A549 (cell line): Measurements from ENCODE around the gene CTNND2. TPM values are rescaled to one million over a fixed set of nuclear protein-coding genes. Genes with fewer than 3 reads are reported as not detected.

ENCODE experiments used
- ATAC-seq, 2 experiments: fragments of 200-7000 bp in 1 of 2; fragments of >200 bp in 1 of 2; cut with Nextera tagmentation in 1 of 2; cut with Tn5 transposase in 1 of 2; 3 replicates each; pipeline versions ENCODE4 v1.8.0 to v1.9.1; 2018 to 2020; ENCODE audit warnings: mild to moderate bottlenecking in 1 of 2, moderate library complexity in 1 of 2
- CTCF ChIA-PET: fragments of 300-600 bp; sonication (Branson Sonifier 250); formaldehyde crosslinking; extraction: SDS; loops from one replicate; lab custom pipeline; 2021; ENCODE audit warnings: antibody characterized with exemption, inconsistent platforms; lab: Yijun Ruan, JAX
- POLR2A ChIA-PET: fragments of 350-600 bp; formaldehyde crosslinking; extraction: SDS; loops from one replicate; lab custom pipeline; 2021; ENCODE audit warnings: antibody characterized with exemption, inconsistent platforms; lab: Yijun Ruan, JAX
- DNase-seq, 2 experiments: peaks; one replicate each; pipeline versions ENCODE4 v3.0.0 to v3.0.0-alpha.2; 2011 to 2016; ENCODE audit warnings: low read depth in 1 of 2, low spot score in 1 of 2
- FAIRE-seq: peaks from 2 replicates; lab custom pipeline; 2011; peaks lifted over from hg19 to GRCh38; lab: Jason Lieb, UNC
- H3K27ac ChIP-seq, 2 experiments: fragments of >200 bp; sonication (Bioruptor Twin); formaldehyde crosslinking; 3 replicates each; pipeline ENCODE4 v1.5.1; 2016 to 2017
- H3K4me1 ChIP-seq: fragments of >200 bp; sonication (Bioruptor Twin); formaldehyde crosslinking; 3 replicates; pipeline ENCODE4 v1.6.1; 2016
- H3K4me2 ChIP-seq: fragments of >200 bp; sonication (Bioruptor Twin); formaldehyde crosslinking; 3 replicates; pipeline ENCODE4 v1.6.1; 2016
- H3K4me3 ChIP-seq: fragments of >200 bp; sonication (Bioruptor Twin); formaldehyde crosslinking; 3 replicates; pipeline ENCODE4 v1.5.1; 2016
- H3K9me3 ChIP-seq: fragments of >200 bp; sonication (Bioruptor Twin); formaldehyde crosslinking; 3 replicates; pipeline ENCODE4 v1.6.1; 2016
- BHLHE40 ChIP-seq: IDR thresholded peaks from 2 replicates; pipeline ENCODE4 v1.6.1; 2012; ENCODE audit warnings: low read depth, low read length, inconsistent platforms
- CEBPB ChIP-seq, 2 experiments: fragments of >200 bp in 1 of 2; sonication (Bioruptor Twin) in 1 of 2; formaldehyde crosslinking in 1 of 2; IDR thresholded peaks; 2 replicates each; pipeline ENCODE4 v1.6.1; 2012 to 2016
- EHF ChIP-seq: fragments of 250-450 bp; sonication (Bioruptor Pico); IDR thresholded peaks from 2 replicates; pipeline ENCODE4 v1.5.0; 2020; ENCODE audit warnings: mild to moderate bottlenecking
- EP300 ChIP-seq, 2 experiments: fragments of >200 bp; sonication (Bioruptor Twin); formaldehyde crosslinking; IDR thresholded peaks; 2 replicates in 1 of 2; 3 replicates in 1 of 2; pipeline ENCODE4 v1.6.1; 2016 to 2017
- FOSL2 ChIP-seq, 2 experiments: fragments of 450-650 bp in 1 of 2; fragments of >200 bp in 1 of 2; sonication (Bioruptor Twin) in 1 of 2; formaldehyde crosslinking; IDR thresholded peaks; 2 replicates each; pipeline versions ENCODE4 v1.5.0 to v1.6.1; 2016 to 2020; ENCODE audit warnings: mild to moderate bottlenecking in 1 of 2, moderate library complexity in 1 of 2
- FOXS1 ChIP-seq: fragments of 250-450 bp; sonication (Bioruptor Pico); IDR thresholded peaks from 2 replicates; pipeline ENCODE4 v1.5.0; 2020; ENCODE audit warnings: mild to moderate bottlenecking, moderate library complexity
- HDAC2 ChIP-seq: fragments of 200-600 bp; sonication (generic); IDR thresholded peaks from 2 replicates; pipeline ENCODE4 v1.6.1; 2016
- HOXB13 ChIP-seq: fragments of 250-450 bp; sonication (Bioruptor Pico); IDR thresholded peaks from 2 replicates; pipeline ENCODE4 v1.5.0; 2020; ENCODE audit warnings: low read depth, mild to moderate bottlenecking, moderate library complexity
- HOXB5 ChIP-seq: fragments of 250-450 bp; sonication (Bioruptor Pico); IDR thresholded peaks from 2 replicates; pipeline ENCODE4 v1.5.0; 2020; ENCODE audit warnings: mild to moderate bottlenecking, moderate library complexity
- JUNB ChIP-seq: fragments of >200 bp; sonication (Bioruptor Twin); formaldehyde crosslinking; IDR thresholded peaks from 2 replicates; pipeline ENCODE4 v1.6.1; 2016
- KDM1A ChIP-seq: fragments of 200-600 bp; sonication (generic); IDR thresholded peaks from 2 replicates; pipeline ENCODE4 v1.6.1; 2016; ENCODE audit warnings: low read depth, mild to moderate bottlenecking
- MAFK ChIP-seq: fragments of 450-650 bp; IDR thresholded peaks from 2 replicates; pipeline ENCODE4 v1.6.1; 2014; ENCODE audit not compliant: partially characterized antibody
- MAZ ChIP-seq: fragments of 150-350 bp; IDR thresholded peaks from 2 replicates; pipeline ENCODE4 v1.6.1; 2014; ENCODE audit warnings: antibody characterized with exemption, low read depth, low read length, borderline replicate concordance
- NFE2L2 ChIP-seq: fragments of 150-350 bp; conservative IDR thresholded peaks from 2 replicates; pipeline ENCODE4 v1.6.1; 2014; ENCODE audit warnings: low read length
- NPAS2 ChIP-seq: fragments of 250-450 bp; sonication (Bioruptor Pico); IDR thresholded peaks from 2 replicates; pipeline ENCODE4 v1.8.0; 2022; ENCODE audit warnings: mild to moderate bottlenecking, moderate library complexity, borderline replicate concordance
- PHF8 ChIP-seq: fragments of 200-600 bp; sonication (generic); IDR thresholded peaks from 2 replicates; pipeline ENCODE4 v1.6.1; 2016; ENCODE audit warnings: low read depth, mild to moderate bottlenecking, antibody characterized with exemption, moderate library complexity, borderline replicate concordance
- POLR2AphosphoS2 ChIP-seq: conservative IDR thresholded peaks from 2 replicates; pipeline ENCODE4 v1.6.1; 2012; ENCODE audit warnings: low read length, improper control_type of control experiment, inconsistent platforms
- RCOR1 ChIP-seq: fragments of 150-350 bp; IDR thresholded peaks from 2 replicates; pipeline ENCODE4 v1.6.1; 2014; ENCODE audit warnings: antibody characterized with exemption, low read length, low read depth
- RFX5 ChIP-seq: fragments of 450-650 bp; IDR thresholded peaks from 2 replicates; pipeline ENCODE4 v1.7.1; 2014; ENCODE audit warnings: antibody characterized with exemption, mild to moderate bottlenecking, moderate library complexity
- RNF2 ChIP-seq: fragments of 200-600 bp; sonication (generic); IDR thresholded peaks from 2 replicates; pipeline ENCODE4 v1.6.1; 2016; ENCODE audit warnings: low read depth, mild to moderate bottlenecking, antibody characterized with exemption, moderate library complexity, borderline replicate concordance
- TP53 ChIP-seq: fragments of 250-450 bp; sonication (Bioruptor Pico); IDR thresholded peaks from 2 replicates; pipeline ENCODE4 v1.5.0; 2021; ENCODE audit warnings: mild to moderate bottlenecking, moderate library complexity
- ZC3H11A ChIP-seq: fragments of 450-650 bp; IDR thresholded peaks from 2 replicates; pipeline ENCODE4 v1.6.1; 2014; ENCODE audit warnings: antibody characterized with exemption, mild to moderate bottlenecking
- ZFP36 ChIP-seq: fragments of 450-650 bp; IDR thresholded peaks from 2 replicates; pipeline ENCODE4 v1.6.1; 2014; ENCODE audit warnings: borderline replicate concordance; ENCODE audit not compliant: partially characterized antibody
- ZNF302 ChIP-seq: fragments of 250-450 bp; sonication (Bioruptor Pico); IDR thresholded peaks from 2 replicates; pipeline ENCODE4 v1.9.0; 2021; ENCODE audit warnings: inconsistent platforms, mild to moderate bottlenecking, moderate library complexity
- ZSCAN20 ChIP-seq: fragments of 250-450 bp; sonication (Bioruptor Pico); IDR thresholded peaks from 2 replicates; pipeline ENCODE4 v1.8.0; 2022; ENCODE audit warnings: mild to moderate bottlenecking, moderate library complexity
- WGBS: methylation state at CpG from one replicate; pipeline ENCODE4 v1.1.6; 2017; ENCODE audit errors: missing lambda C conversion rate; 5-methylcytosine and 5-hydroxymethylcytosine counted together
- polyA plus RNA-seq, 4 experiments: library from polyadenylated mRNA; depleted of rRNA in 3 of 4; stranded (reverse); fragments of >200 nt; fragmentation: RNase III in 1 of 4; extraction: RNeasy Plus Mini Kit Qiagen cat#74134 plus additional on column Dnase treatment in 1 of 4; gene quantifications; 2 replicates in 3 of 4; 3 replicates in 1 of 4; pipeline ENCODE4 v1.2.3, GENCODE V29; 2011 to 2017
- TF ChIP-seq, protein P1 (sequence below): IDR thresholded peaks from 2 replicates; pipeline ENCODE4 v1.6.1; 2012; ENCODE audit warnings: low read depth, borderline replicate concordance
- TF ChIP-seq, protein P2 (sequence below): fragments of 250-450 bp; sonication (Bioruptor Pico); IDR thresholded peaks from 2 replicates; pipeline ENCODE4 v1.5.0; 2020; ENCODE audit warnings: low read depth, mild to moderate bottlenecking, moderate library complexity
- TF ChIP-seq, protein P3 (sequence below): fragments of >200 bp; sonication (Bioruptor Twin); formaldehyde crosslinking; IDR thresholded peaks from 2 replicates; pipeline ENCODE4 v1.6.1; 2016
- TF ChIP-seq, protein P4 (sequence below): IDR thresholded peaks from 2 replicates; pipeline ENCODE4 v1.6.1; 2012
- TF ChIP-seq, protein P5 (sequence below): IDR thresholded peaks from 2 replicates; pipeline ENCODE4 v1.6.1; 2012
- TF ChIP-seq, protein P6 (sequence below): fragments of 150-350 bp; IDR thresholded peaks from 2 replicates; pipeline ENCODE4 v1.6.1; 2014; ENCODE audit warnings: low read depth, mild to moderate bottlenecking, low read length
- TF ChIP-seq, protein P7 (sequence below): fragments of 200-600 bp; sonication (generic); IDR thresholded peaks from 2 replicates; pipeline ENCODE4 v1.6.1; 2016; ENCODE audit warnings: antibody characterized with exemption, mild to moderate bottlenecking, moderate library complexity

Gene CTNND2
- polyA plus RNA-seq, 2 of the 4 experiments (the other 2 are of a cell fraction) = not detected

DNA sequence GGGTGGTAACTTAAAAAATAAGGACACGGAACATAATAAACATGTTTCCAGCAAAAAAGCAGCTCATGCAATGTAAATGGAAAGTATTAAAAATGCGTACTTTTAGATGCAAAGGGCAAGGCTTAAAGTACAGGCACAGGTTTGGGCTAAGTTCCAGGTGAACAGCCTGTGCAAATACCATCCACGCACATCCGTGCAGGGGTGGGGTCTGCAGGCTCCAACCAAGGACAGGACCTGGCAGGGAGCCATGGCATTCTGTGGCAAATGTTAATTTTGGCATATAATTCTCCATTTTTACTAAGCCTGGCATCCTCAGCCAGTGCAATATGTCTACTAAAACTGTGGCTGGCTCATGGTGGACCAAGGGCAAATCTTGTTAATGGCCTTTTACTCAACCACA lies 777.4 kb downstream of the CTNND2 start:
- 27% methylated on average over 4 of the region's 4 CpGs for WGBS
- POLR2A ChIA-PET = no interaction called here
- CTCF ChIA-PET = no interaction called here

DNA sequence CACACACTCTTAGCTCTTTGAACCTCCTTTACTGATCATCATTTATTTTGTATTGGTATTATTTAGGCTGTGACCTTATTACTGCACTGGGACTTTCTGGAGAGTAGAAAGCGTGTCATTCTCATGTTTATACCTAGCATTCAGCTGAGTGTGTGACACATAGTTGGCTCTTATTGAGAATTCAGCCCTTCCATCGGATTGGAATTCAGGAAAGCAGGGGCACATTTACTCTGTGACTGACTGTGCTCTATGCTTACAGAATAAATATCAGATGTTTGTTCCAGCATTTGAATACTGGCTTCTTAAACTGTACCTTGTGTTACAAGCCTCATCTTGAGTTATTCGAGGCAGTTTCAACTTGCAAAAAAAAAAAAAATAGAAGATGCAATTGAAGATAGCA lies 782.4 kb downstream of the CTNND2 start:
- Histone ChIP-seq H3K4me1 (no peaks in the 10 kb centered on the region), H3K27ac (no peak overlapping the region), H3K4me3 (no peak overlapping the region), H3K9me3 (no peaks in the 10 kb centered on the region), H3K4me2 (no peak overlapping the region)
- FAIRE-seq (no peak), ATAC-seq (no peak), DNase-seq (no peak)
- WGBS = 1% methylated on average over 3 of the region's 3 CpGs
- CTCF ChIA-PET = interaction anchor here (0.6 kb wide), 1 partner anchor 1389 kb away, joined by 4 read pairs; no protein-coding TSS in a partner anchor
- POLR2A ChIA-PET = no interaction called here
- TF ChIP-seq, protein P1, sequence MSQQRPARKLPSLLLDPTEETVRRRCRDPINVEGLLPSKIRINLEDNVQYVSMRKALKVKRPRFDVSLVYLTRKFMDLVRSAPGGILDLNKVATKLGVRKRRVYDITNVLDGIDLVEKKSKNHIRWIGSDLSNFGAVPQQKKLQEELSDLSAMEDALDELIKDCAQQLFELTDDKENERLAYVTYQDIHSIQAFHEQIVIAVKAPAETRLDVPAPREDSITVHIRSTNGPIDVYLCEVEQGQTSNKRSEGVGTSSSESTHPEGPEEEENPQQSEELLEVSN = no peak
- TF ChIP-seq, protein P2, sequence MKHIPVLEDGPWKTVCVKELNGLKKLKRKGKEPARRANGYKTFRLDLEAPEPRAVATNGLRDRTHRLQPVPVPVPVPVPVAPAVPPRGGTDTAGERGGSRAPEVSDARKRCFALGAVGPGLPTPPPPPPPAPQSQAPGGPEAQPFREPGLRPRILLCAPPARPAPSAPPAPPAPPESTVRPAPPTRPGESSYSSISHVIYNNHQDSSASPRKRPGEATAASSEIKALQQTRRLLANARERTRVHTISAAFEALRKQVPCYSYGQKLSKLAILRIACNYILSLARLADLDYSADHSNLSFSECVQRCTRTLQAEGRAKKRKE (CRISPR knock-in tag) = no peak
- TF ChIP-seq, protein P3, sequence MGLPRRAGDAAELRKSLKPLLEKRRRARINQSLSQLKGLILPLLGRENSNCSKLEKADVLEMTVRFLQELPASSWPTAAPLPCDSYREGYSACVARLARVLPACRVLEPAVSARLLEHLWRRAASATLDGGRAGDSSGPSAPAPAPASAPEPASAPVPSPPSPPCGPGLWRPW = no peak
- TF ChIP-seq FOSL2 (IDR thresholded peaks at IDR 0.05) (no peak), FOSL2 (CRISPR knock-in tag; IDR thresholded peaks at IDR 0.05) (no peak), ZFP36 (no peak), HOXB5 (CRISPR knock-in tag) (no peak), KDM1A (no peak), RCOR1 (no peak), MAZ (no peak), RNF2 (no peak), HDAC2 (no peak), NPAS2 (CRISPR knock-in tag) (no peak), TP53 (no peak), FOXS1 (CRISPR knock-in tag) (no peak), NFE2L2 (no peak), POLR2AphosphoS2 (no peak)
- TF ChIP-seq, protein P4, sequence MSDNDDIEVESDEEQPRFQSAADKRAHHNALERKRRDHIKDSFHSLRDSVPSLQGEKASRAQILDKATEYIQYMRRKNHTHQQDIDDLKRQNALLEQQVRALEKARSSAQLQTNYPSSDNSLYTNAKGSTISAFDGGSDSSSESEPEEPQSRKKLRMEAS = no peak

More for the DNA sequence above, 777.4 kb downstream of the CTNND2 start:
- no peak for DNase-seq
- TF ChIP-seq EHF (CRISPR knock-in tag) = no peak
- TF ChIP-seq, protein P5, sequence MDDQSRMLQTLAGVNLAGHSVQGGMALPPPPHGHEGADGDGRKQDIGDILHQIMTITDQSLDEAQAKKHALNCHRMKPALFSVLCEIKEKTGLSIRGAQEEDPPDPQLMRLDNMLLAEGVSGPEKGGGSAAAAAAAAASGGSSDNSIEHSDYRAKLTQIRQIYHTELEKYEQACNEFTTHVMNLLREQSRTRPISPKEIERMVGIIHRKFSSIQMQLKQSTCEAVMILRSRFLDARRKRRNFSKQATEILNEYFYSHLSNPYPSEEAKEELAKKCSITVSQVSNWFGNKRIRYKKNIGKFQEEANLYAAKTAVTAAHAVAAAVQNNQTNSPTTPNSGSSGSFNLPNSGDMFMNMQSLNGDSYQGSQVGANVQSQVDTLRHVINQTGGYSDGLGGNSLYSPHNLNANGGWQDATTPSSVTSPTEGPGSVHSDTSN = no peak
- TF ChIP-seq HOXB13 (CRISPR knock-in tag) = no peak
- no peak for TF ChIP-seq JUNB
- TF ChIP-seq, protein P6, sequence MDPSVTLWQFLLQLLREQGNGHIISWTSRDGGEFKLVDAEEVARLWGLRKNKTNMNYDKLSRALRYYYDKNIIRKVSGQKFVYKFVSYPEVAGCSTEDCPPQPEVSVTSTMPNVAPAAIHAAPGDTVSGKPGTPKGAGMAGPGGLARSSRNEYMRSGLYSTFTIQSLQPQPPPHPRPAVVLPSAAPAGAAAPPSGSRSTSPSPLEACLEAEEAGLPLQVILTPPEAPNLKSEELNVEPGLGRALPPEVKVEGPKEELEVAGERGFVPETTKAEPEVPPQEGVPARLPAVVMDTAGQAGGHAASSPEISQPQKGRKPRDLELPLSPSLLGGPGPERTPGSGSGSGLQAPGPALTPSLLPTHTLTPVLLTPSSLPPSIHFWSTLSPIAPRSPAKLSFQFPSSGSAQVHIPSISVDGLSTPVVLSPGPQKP = no peak
- TF ChIP-seq BHLHE40 = no peak
- TF ChIP-seq, protein P7, sequence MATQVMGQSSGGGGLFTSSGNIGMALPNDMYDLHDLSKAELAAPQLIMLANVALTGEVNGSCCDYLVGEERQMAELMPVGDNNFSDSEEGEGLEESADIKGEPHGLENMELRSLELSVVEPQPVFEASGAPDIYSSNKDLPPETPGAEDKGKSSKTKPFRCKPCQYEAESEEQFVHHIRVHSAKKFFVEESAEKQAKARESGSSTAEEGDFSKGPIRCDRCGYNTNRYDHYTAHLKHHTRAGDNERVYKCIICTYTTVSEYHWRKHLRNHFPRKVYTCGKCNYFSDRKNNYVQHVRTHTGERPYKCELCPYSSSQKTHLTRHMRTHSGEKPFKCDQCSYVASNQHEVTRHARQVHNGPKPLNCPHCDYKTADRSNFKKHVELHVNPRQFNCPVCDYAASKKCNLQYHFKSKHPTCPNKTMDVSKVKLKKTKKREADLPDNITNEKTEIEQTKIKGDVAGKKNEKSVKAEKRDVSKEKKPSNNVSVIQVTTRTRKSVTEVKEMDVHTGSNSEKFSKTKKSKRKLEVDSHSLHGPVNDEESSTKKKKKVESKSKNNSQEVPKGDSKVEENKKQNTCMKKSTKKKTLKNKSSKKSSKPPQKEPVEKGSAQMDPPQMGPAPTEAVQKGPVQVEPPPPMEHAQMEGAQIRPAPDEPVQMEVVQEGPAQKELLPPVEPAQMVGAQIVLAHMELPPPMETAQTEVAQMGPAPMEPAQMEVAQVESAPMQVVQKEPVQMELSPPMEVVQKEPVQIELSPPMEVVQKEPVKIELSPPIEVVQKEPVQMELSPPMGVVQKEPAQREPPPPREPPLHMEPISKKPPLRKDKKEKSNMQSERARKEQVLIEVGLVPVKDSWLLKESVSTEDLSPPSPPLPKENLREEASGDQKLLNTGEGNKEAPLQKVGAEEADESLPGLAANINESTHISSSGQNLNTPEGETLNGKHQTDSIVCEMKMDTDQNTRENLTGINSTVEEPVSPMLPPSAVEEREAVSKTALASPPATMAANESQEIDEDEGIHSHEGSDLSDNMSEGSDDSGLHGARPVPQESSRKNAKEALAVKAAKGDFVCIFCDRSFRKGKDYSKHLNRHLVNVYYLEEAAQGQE = no peak
- TF ChIP-seq HDAC2 = no peak
- TF ChIP-seq EP300 (IDR thresholded peaks at IDR 0.05) = no peak
- TF ChIP-seq RFX5 = no peak
- no peak for TF ChIP-seq ZC3H11A
- TF ChIP-seq ZNF302 = no peak
- no peak for TF ChIP-seq CEBPB (IDR thresholded peaks at IDR 0.05)
- TF ChIP-seq MAFK = no peak
- no peak for TF ChIP-seq FOXS1 (CRISPR knock-in tag)
- no peak for TF ChIP-seq NPAS2 (CRISPR knock-in tag)
- no peak for TF ChIP-seq ZFP36
- TF ChIP-seq PHF8 = no peak
- TF ChIP-seq, protein P1 = no peak
- no peak for TF ChIP-seq ZSCAN20 (CRISPR knock-in tag)
- Histone ChIP-seq H3K4me1 (no peaks in the 10 kb centered on the region), H3K4me3 (no peak overlapping the region), H3K4me2 (no peak overlapping the region), H3K9me3 (no peaks in the 10 kb centered on the region), H3K27ac (no peak overlapping the region)
- no peak for ATAC-seq
- no peak for FAIRE-seq
